Hematopoietic multipotent progenitor cell treated with erythropoietin and hydrocortisone succinate and interleukin-3 and kit ligand, for 8 days (in vitro differentiated cells): ENCODE results near the gene ILF3.

Source experiments
- DNase-seq: peaks from one replicate; pipeline ENCODE4 v3.0.0-alpha.2; 2015

ILF3 gene

GRCh38 chr19:10678813-10679212 lies 24.7 kb downstream of the ILF3 start:
- DNase-seq = no peak

- DNase-seq = no peak
Measured at GRCh38 chr19:10679743-10680142, 25.6 kb downstream of the ILF3 start.

GRCh38 chr19:10680545-10681135 lies 26.5 kb downstream of the ILF3 start:
- no peak for DNase-seq

- DNase-seq = no peak
Measured at GRCh38 chr19:10681658-10682057, 27.5 kb downstream of the ILF3 start.

- no peak for DNase-seq
Measured at GRCh38 chr19:10682397-10683063, 28.4 kb downstream of the ILF3 start.

- DNase-seq = no peak
Measured at GRCh38 chr19:10683064-10683426, 28.9 kb downstream of the ILF3 start.

GRCh38 chr19:10683582-10683981 lies 29.4 kb downstream of the ILF3 start:
- DNase-seq = no peak

GRCh38 chr19:10685210-10685609 lies 31.1 kb downstream of the ILF3 start:
- no peak for DNase-seq

- no peak for DNase-seq
Measured at GRCh38 chr19:10686193-10686592, 32.0 kb downstream of the ILF3 start.

GRCh38 chr19:10686661-10687517 lies 32.7 kb downstream of the ILF3 start:
- no peak for DNase-seq

GRCh38 chr19:10687518-10688288 lies 33.6 kb downstream of the ILF3 start:
- no peak for DNase-seq

- no peak for DNase-seq
Measured at GRCh38 chr19:10688545-10689280, 34.6 kb downstream of the ILF3 start.

- no peak for DNase-seq
Measured at GRCh38 chr19:10690341-10690781, 36.2 kb downstream of the ILF3 start.

GRCh38 chr19:10691178-10691881 lies 37.2 kb downstream of the ILF3 start:
- no peak for DNase-seq

- no peak for DNase-seq
Measured at GRCh38 chr19:10691883-10692282, 37.7 kb downstream of the ILF3 start.

- DNase-seq = no peak
Measured at GRCh38 chr19:10692673-10693264, 38.6 kb downstream of the ILF3 start.

- DNase-seq = peak; percentile 26
Measured at GRCh38 chr19:10694706-10695307, 40.7 kb downstream of the ILF3 start.

- peak; percentile 97 for DNase-seq
Measured at GRCh38 chr19:10695401-10696398, 41.6 kb downstream of the ILF3 start.

GRCh38 chr19:10699650-10700335 lies 45.6 kb downstream of the ILF3 start:
- peak; percentile 85 for DNase-seq
